IMR-90 (cell line): ENCODE data around the gene SLC15A3. TPM values are rescaled to one million over a fixed set of nuclear protein-coding genes. Genes with fewer than 3 reads are reported as not detected.

Experiments used
- ATAC-seq: fragments of 200-7000 bp; cut with Tn5 transposase; 2 replicates; pipeline ENCODE4 v1.9.1; 2020; ENCODE audit warnings: low read depth, mild to moderate bottlenecking, moderate library complexity
- BruUV-seq: library from RNA; stranded (reverse); fragments of 400-500 nt; replicated peaks from 2 replicates; lab custom pipeline; 2021; lab: Mats Ljungman, UMichigan
- CTCF ChIA-PET: fragments of 300-600 bp; formaldehyde crosslinking; extraction: SDS; loops from one replicate; lab custom pipeline; 2021; ENCODE audit warnings: antibody characterized with exemption; lab: Yijun Ruan, JAX
- POLR2A ChIA-PET: fragments of 300-600 bp; sonication (Branson Sonifier 250); formaldehyde crosslinking; loops from one replicate; lab custom pipeline; 2022; ENCODE audit warnings: antibody characterized with exemption; ENCODE audit not compliant: unreplicated experiment; lab: Charles Lee
- DNase-seq: peaks from one replicate; pipeline ENCODE4 v3.0.0; 2013
- H2AFZ ChIP-seq: replicated peaks from 2 replicates; pipeline ENCODE3; 2013; ENCODE audit warnings: low read length, mild to moderate bottlenecking; ENCODE audit not compliant: poor library complexity
- H2AK5ac ChIP-seq: 2 replicates; pipeline ENCODE4 v1.6.1; 2013; ENCODE audit warnings: low read depth, low read length, inconsistent platforms
- H2AK9ac ChIP-seq: replicated peaks from 2 replicates; pipeline ENCODE3; 2013; ENCODE audit warnings: mild to moderate bottlenecking, low read depth, low read length, moderate library complexity; ENCODE audit not compliant: poor library complexity
- H2BK120ac ChIP-seq: 2 replicates; pipeline ENCODE4 v1.6.1; 2013; ENCODE audit warnings: low read depth, low read length, inconsistent platforms
- H2BK15ac ChIP-seq: 3 replicates; pipeline ENCODE4 v1.6.1; 2013; ENCODE audit warnings: low read depth, low read length, inconsistent platforms
- H2BK20ac ChIP-seq: 2 replicates; pipeline ENCODE4 v1.6.1; 2013; ENCODE audit warnings: low read depth, mild to moderate bottlenecking, inconsistent platforms, low read length, moderate library complexity
- H2BK5ac ChIP-seq: 2 replicates; pipeline ENCODE4 v1.6.1; 2013; ENCODE audit warnings: mild to moderate bottlenecking, low read depth, low read length, inconsistent platforms; ENCODE audit not compliant: poor library complexity, severe bottlenecking
- H3K14ac ChIP-seq: replicated peaks from 2 replicates; pipeline ENCODE4 v1.6.1; 2013; ENCODE audit warnings: low read depth, low read length, inconsistent platforms
- H3K18ac ChIP-seq: 2 replicates; pipeline ENCODE4 v1.6.1; 2013; ENCODE audit warnings: low read depth, low read length, control low read depth
- H3K23ac ChIP-seq: 2 replicates; pipeline ENCODE4 v1.6.1; 2013; ENCODE audit warnings: low read depth, low read length, inconsistent platforms
- H3K27ac ChIP-seq: 2 replicates; pipeline ENCODE4 v1.5.1; 2013; ENCODE audit warnings: mild to moderate bottlenecking, control low read depth, low read length; ENCODE audit not compliant: insufficient read depth
- H3K27me3 ChIP-seq: 2 replicates; pipeline ENCODE4 v1.6.1; 2013; ENCODE audit warnings: low read length; ENCODE audit not compliant: control insufficient read depth, insufficient read depth
- H3K36me3 ChIP-seq: 2 replicates; pipeline ENCODE4 v1.6.1; 2013; ENCODE audit warnings: low read length, mixed read lengths; ENCODE audit not compliant: control insufficient read depth, insufficient read depth
- H3K4ac ChIP-seq: 2 replicates; pipeline ENCODE4 v1.6.1; 2013; ENCODE audit warnings: low read depth, low read length, inconsistent platforms
- H3K4me1 ChIP-seq: 2 replicates; pipeline ENCODE4 v1.6.1; 2013; ENCODE audit warnings: low read length, mixed read lengths; ENCODE audit not compliant: control insufficient read depth, insufficient read depth
- H3K4me2 ChIP-seq: 2 replicates; pipeline ENCODE4 v1.6.1; 2013; ENCODE audit warnings: low read depth, mild to moderate bottlenecking, control low read depth, low read length, moderate library complexity
- H3K4me3 ChIP-seq: 2 replicates; pipeline ENCODE4 v1.5.1; 2013; ENCODE audit warnings: low read depth, mild to moderate bottlenecking, control low read depth, low read length, moderate library complexity; ENCODE audit not compliant: insufficient read depth
- H3K56ac ChIP-seq: 2 replicates; pipeline ENCODE4 v1.6.1; 2013; ENCODE audit warnings: low read length, inconsistent platforms; ENCODE audit not compliant: insufficient read depth; ENCODE audit errors: extremely low read depth
- H3K79me1 ChIP-seq, 2 experiments: 2 replicates each; pipeline ENCODE4 v1.6.1; 2013; ENCODE audit warnings: low read length in 2 of 2, inconsistent platforms in 1 of 2, low read depth in 1 of 2
- H3K9ac ChIP-seq: 2 replicates; pipeline ENCODE4 v1.6.1; 2013; ENCODE audit warnings: low read depth, low read length, control low read depth
- H3K9me1 ChIP-seq: 2 replicates; pipeline ENCODE4 v1.6.1; 2013; ENCODE audit warnings: low read length, inconsistent platforms; ENCODE audit not compliant: insufficient read depth
- H3K9me3 ChIP-seq: 2 replicates; pipeline ENCODE4 v1.6.1; 2013; ENCODE audit warnings: low read length; ENCODE audit not compliant: control insufficient read depth, insufficient read depth
- H4K20me1 ChIP-seq: 2 replicates; pipeline ENCODE4 v1.6.1; 2013; ENCODE audit warnings: low read length, inconsistent platforms; ENCODE audit not compliant: insufficient read depth
- H4K5ac ChIP-seq: 2 replicates; pipeline ENCODE4 v1.6.1; 2013; ENCODE audit warnings: mild to moderate bottlenecking, low read depth, low read length, control low read depth
- H4K8ac ChIP-seq, 2 experiments: 2 replicates each; pipeline ENCODE4 v1.6.1; 2013; ENCODE audit warnings: low read depth in 2 of 2, low read length in 2 of 2, control low read depth in 1 of 2, inconsistent platforms in 1 of 2
- H4K91ac ChIP-seq: 2 replicates; pipeline ENCODE4 v1.6.1; 2013; ENCODE audit warnings: low read depth, low read length, inconsistent platforms; ENCODE audit not compliant: insufficient read depth
- NFE2L2 ChIP-seq: fragments of 150-350 bp; IDR thresholded peaks from 2 replicates; pipeline ENCODE4 v1.6.1; 2016; ENCODE audit warnings: low read depth, mild to moderate bottlenecking, low read length
- WGBS, 2 experiments: methylation state at CpG; one replicate each; pipeline versions ENCODE4 v1.1.5 to v1.1.7; 2013; ENCODE audit warnings: missing lambda C conversion rate in 2 of 2; ENCODE audit not compliant: insufficient read length in 1 of 2; ENCODE audit errors: extremely low coverage in 2 of 2; 5-methylcytosine and 5-hydroxymethylcytosine counted together
- dilution Hi-C: fragments of 300-500 bp; cut with HindIII; formaldehyde crosslinking; loops from one replicate; pipeline ENCODE4 v1.14.3; 2018; ENCODE audit warnings: low sequenced_read_pairs; ENCODE audit not compliant: unreplicated experiment
- in situ Hi-C: fragments of 300-500 bp; cut with MboI; formaldehyde crosslinking; loops from 3 replicates; pipeline ENCODE4 v1.14.3; 2019; ENCODE audit warnings: low sequenced_read_pairs, inconsistent platforms, mixed read lengths
- intact Hi-C: fragments of 100-400 bp; cut with micrococcal nuclease; formaldehyde crosslinking; loops from 2 replicates; pipeline ENCODE4 v1.10.0; 2022
- polyA plus RNA-seq, 3 experiments: library from polyadenylated mRNA; depleted of rRNA; stranded (reverse); fragments of >200 nt; gene quantifications; 2 replicates each; pipeline ENCODE4 v1.2.3, GENCODE V29; 2012; ENCODE audit warnings: low replicate concordance in 1 of 3
- total RNA-seq: library from RNA; depleted of rRNA; stranded (reverse); fragments of >200 nt; gene quantifications from 2 replicates; pipeline ENCODE4 v1.2.3, GENCODE V29; 2012

Gene SLC15A3
- total and polyA plus RNA-seq, 2 of the 4 experiments (the other 2 are of a cell fraction) = 3.2 to 4.4 TPM

DNA sequence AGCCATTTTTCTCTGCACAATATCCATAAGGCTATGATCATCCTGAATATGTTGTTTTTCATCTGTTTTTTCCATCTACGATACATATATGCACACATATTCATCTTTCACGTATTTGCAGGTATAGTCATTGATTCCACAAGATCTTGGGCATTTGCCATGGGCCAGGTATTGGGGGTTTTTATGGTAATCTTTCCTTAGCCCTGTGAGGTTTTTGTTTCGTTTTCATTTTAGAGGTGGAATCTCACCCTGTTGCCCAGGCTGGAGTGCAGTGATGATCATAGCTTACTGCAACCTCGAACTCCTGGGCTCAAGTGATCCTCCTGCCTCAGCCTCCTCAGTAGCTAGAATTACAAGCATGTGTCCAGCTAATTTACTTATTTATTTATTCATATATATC lies 39.5 kb upstream of the SLC15A3 start:
- no TSS peak for BruUV-seq
- Histone ChIP-seq H3K79me1 (no peaks in the 10 kb centered on the region), H3K27me3 (peaks cover 49% of the 10 kb centered on the region), H3K9ac (no peak overlapping the region), H2AFZ (no peak overlapping the region), H3K36me3 (no peaks in the 10 kb centered on the region), H2BK120ac (no peak overlapping the region), H3K4ac (no peak overlapping the region), H3K4me1 (no peaks in the 10 kb centered on the region), H2BK20ac (no peak overlapping the region), H4K91ac (no peak overlapping the region), H4K5ac (no peak overlapping the region), H4K20me1 (no peaks in the 10 kb centered on the region), H3K23ac (no peak overlapping the region), H2AK5ac (no peak overlapping the region), H3K4me2 (no peak overlapping the region; the same call in 1 of the 2 replicates), H2BK15ac (no peak overlapping the region), H3K9me3 (no peaks in the 10 kb centered on the region), H2AK9ac (no peak overlapping the region), H3K56ac (no peak overlapping the region), H3K27ac (no peak overlapping the region), H3K4me3 (no peak overlapping the region), H3K9me1 (no peaks in the 10 kb centered on the region), H3K18ac (no peak overlapping the region), H2BK5ac (no peak overlapping the region), H3K14ac (no peak overlapping the region), H4K8ac (no peak overlapping the region)
- no peak for TF ChIP-seq NFE2L2
- ATAC-seq = no peak
- dilution Hi-C loops (no loop called here), intact Hi-C loops (loop anchor here (5.0 kb wide), 1 partner anchor 51 kb away; no protein-coding TSS in a partner anchor), in situ Hi-C loops (no loop called here)
- ChIA-PET POLR2A (no interaction called here), CTCF (no interaction called here)
- no peak for DNase-seq
- WGBS, 2 experiments = no CpG with 5 or more reads among the region's 4 CpGs
